NB4 (cell line): ENCODE data around the gene SAMD4A.
"Not testable (repeated sequence)": the region's sequence is repeated elsewhere in the genome, so short reads cannot be mapped to it uniquely, and the experiment has no call there.

ENCODE experiments used
- CTCF ChIP-seq: IDR thresholded peaks from one replicate; pipeline ENCODE4 v1.5.1; 2012; ENCODE audit warnings: low read depth, low read length
- POLR2A ChIP-seq: IDR thresholded peaks from 2 replicates; pipeline ENCODE4 v1.6.1; 2011; ENCODE audit warnings: mild to moderate bottlenecking; ENCODE audit not compliant: insufficient read length; ENCODE audit errors: extremely low read depth

GRCh38 chr14:54801482-54801881 is 234.6 kb downstream of the SAMD4A start:
- not testable (repeated sequence) for TF ChIP-seq CTCF, POLR2A
